ENCODE results near the gene MAU2. TPM values are rescaled to one million over a fixed set of nuclear protein-coding genes. Genes with fewer than 3 reads are reported as not detected.

Gene MAU2
- total and polyA plus RNA-seq, 10 of the 15 experiments (the other 5 are each of a cell fraction or from before 2014, with no cell fraction given): 1.8 to 47.2 (median 22.1) TPM

DNA sequence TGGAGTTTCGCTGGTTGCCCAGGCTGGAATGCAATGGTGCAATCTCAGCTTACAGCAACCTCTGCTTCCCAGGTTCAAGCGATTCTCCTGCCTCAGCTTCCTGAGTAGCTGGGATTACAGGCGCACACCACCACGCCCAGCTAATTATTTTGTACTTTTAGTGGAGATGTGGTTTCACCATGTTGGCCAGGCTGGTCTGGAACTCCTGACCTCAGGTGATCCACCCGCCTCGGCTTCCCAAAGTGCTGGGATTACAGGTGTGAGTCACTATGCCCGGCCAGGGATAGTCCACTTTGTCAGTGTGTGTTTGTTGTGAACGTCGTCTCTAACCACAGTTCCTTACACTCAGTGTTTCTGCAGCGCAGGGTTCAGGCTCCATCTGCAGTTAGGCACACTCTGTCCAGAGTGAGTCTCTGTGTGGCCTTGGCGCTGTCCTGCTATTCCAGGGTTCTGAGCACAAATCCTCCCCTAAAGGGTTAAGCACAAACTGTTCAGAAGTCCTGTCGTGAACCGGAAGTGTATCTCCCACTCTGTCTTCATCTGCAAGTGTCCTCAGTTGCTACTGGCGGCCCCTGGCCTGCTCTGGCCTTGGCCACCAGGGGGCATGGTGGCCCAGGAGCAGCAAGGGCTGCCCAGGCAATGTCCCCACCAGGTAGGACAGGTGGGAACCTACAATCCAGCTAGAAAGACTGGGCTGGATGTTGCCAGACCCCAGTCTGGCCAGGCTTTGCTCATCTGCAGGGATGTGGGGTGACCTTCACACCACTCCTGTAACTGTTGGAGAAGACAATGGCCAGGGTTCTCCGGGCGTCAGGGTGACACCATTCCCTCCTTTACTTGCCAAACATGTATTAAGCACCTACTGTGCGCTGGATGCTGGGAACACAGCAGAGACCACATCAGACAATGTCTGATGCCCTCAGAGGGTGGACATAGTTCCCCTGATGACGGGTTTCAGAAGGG, 46.1 kb downstream of the MAU2 start (continued):
- TF ChIP-seq, protein P1, sequence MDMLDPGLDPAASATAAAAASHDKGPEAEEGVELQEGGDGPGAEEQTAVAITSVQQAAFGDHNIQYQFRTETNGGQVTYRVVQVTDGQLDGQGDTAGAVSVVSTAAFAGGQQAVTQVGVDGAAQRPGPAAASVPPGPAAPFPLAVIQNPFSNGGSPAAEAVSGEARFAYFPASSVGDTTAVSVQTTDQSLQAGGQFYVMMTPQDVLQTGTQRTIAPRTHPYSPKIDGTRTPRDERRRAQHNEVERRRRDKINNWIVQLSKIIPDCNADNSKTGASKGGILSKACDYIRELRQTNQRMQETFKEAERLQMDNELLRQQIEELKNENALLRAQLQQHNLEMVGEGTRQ (IDR thresholded peaks at IDR 0.05; ENCODE audit: borderline replicate concordance, low read depth, low read length): no peak
- TF ChIP-seq KDM1A (IDR thresholded peaks at IDR 0.05; ENCODE audit: borderline replicate concordance): no peak
- TF ChIP-seq, protein P2, sequence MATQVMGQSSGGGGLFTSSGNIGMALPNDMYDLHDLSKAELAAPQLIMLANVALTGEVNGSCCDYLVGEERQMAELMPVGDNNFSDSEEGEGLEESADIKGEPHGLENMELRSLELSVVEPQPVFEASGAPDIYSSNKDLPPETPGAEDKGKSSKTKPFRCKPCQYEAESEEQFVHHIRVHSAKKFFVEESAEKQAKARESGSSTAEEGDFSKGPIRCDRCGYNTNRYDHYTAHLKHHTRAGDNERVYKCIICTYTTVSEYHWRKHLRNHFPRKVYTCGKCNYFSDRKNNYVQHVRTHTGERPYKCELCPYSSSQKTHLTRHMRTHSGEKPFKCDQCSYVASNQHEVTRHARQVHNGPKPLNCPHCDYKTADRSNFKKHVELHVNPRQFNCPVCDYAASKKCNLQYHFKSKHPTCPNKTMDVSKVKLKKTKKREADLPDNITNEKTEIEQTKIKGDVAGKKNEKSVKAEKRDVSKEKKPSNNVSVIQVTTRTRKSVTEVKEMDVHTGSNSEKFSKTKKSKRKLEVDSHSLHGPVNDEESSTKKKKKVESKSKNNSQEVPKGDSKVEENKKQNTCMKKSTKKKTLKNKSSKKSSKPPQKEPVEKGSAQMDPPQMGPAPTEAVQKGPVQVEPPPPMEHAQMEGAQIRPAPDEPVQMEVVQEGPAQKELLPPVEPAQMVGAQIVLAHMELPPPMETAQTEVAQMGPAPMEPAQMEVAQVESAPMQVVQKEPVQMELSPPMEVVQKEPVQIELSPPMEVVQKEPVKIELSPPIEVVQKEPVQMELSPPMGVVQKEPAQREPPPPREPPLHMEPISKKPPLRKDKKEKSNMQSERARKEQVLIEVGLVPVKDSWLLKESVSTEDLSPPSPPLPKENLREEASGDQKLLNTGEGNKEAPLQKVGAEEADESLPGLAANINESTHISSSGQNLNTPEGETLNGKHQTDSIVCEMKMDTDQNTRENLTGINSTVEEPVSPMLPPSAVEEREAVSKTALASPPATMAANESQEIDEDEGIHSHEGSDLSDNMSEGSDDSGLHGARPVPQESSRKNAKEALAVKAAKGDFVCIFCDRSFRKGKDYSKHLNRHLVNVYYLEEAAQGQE (IDR thresholded peaks at IDR 0.05; ENCODE audit: low read depth, low read length): no peak
- no peak for TF ChIP-seq NR2C2 (IDR thresholded peaks at IDR 0.05; ENCODE audit: borderline replicate concordance, control insufficient read depth, insufficient read length, low read depth)
- no peak for TF ChIP-seq NRF1 (conservative IDR thresholded peaks at IDR 0.05; ENCODE audit: low read depth, low read length)
- TF ChIP-seq CEBPB (IDR thresholded peaks at IDR 0.05; ENCODE audit: borderline replicate concordance in 1 of 2, low read depth in 2 of 2, low read length in 2 of 2): no peak
- no peak for TF ChIP-seq PAX5 (IDR thresholded peaks at IDR 0.05; ENCODE audit: borderline replicate concordance, low read depth, low read length)
- TF ChIP-seq MXI1 (IDR thresholded peaks at IDR 0.05; ENCODE audit: low read depth, low read length): no peak
- no peak for TF ChIP-seq TARDBP (IDR thresholded peaks at IDR 0.05; ENCODE audit: borderline replicate concordance)
- TF ChIP-seq, protein P3, sequence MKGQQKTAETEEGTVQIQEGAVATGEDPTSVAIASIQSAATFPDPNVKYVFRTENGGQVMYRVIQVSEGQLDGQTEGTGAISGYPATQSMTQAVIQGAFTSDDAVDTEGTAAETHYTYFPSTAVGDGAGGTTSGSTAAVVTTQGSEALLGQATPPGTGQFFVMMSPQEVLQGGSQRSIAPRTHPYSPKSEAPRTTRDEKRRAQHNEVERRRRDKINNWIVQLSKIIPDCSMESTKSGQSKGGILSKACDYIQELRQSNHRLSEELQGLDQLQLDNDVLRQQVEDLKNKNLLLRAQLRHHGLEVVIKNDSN (IDR thresholded peaks at IDR 0.05; ENCODE audit: borderline replicate concordance, extremely low read length, insufficient read depth, low read depth, low read length): no peak
- TF ChIP-seq, protein P4, sequence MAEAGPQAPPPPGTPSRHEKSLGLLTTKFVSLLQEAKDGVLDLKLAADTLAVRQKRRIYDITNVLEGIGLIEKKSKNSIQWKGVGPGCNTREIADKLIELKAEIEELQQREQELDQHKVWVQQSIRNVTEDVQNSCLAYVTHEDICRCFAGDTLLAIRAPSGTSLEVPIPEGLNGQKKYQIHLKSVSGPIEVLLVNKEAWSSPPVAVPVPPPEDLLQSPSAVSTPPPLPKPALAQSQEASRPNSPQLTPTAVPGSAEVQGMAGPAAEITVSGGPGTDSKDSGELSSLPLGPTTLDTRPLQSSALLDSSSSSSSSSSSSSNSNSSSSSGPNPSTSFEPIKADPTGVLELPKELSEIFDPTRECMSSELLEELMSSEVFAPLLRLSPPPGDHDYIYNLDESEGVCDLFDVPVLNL (IDR thresholded peaks at IDR 0.05; ENCODE audit: low read depth, low read length): no peak
- no peak for TF ChIP-seq TCF12 (IDR thresholded peaks at IDR 0.05; ENCODE audit: low read depth, low read length)
- TF ChIP-seq HCFC1 (IDR thresholded peaks at IDR 0.05; ENCODE audit: low read length): peak; percentile 24; the same call in 1 of the 2 replicates
- TF ChIP-seq POLR2AphosphoS5 (IDR thresholded peaks at IDR 0.05; ENCODE audit: low read length): no peak
- TF ChIP-seq, protein P5, sequence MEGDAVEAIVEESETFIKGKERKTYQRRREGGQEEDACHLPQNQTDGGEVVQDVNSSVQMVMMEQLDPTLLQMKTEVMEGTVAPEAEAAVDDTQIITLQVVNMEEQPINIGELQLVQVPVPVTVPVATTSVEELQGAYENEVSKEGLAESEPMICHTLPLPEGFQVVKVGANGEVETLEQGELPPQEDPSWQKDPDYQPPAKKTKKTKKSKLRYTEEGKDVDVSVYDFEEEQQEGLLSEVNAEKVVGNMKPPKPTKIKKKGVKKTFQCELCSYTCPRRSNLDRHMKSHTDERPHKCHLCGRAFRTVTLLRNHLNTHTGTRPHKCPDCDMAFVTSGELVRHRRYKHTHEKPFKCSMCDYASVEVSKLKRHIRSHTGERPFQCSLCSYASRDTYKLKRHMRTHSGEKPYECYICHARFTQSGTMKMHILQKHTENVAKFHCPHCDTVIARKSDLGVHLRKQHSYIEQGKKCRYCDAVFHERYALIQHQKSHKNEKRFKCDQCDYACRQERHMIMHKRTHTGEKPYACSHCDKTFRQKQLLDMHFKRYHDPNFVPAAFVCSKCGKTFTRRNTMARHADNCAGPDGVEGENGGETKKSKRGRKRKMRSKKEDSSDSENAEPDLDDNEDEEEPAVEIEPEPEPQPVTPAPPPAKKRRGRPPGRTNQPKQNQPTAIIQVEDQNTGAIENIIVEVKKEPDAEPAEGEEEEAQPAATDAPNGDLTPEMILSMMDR (IDR thresholded peaks at IDR 0.05 in 2 of 3, conservative IDR thresholded peaks at IDR 0.05 in 1 of 3; ENCODE audit: control insufficient read depth in 2 of 3, extremely low read depth in 1 of 3, insufficient read depth in 1 of 3, low read depth in 3 of 3, low read length in 3 of 3): peak; percentile 94 to 99 (median 96)
- no peak for TF ChIP-seq ZBED1 (IDR thresholded peaks at IDR 0.05; ENCODE audit: borderline replicate concordance)
- TF ChIP-seq, protein P6, sequence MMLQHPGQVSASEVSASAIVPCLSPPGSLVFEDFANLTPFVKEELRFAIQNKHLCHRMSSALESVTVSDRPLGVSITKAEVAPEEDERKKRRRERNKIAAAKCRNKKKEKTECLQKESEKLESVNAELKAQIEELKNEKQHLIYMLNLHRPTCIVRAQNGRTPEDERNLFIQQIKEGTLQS (IDR thresholded peaks at IDR 0.05; ENCODE audit: borderline replicate concordance, extremely low read depth, low read depth, low read length): no peak
- TF ChIP-seq NFIC (IDR thresholded peaks at IDR 0.05; ENCODE audit: low read depth, low read length): no peak
- TF ChIP-seq ZSCAN29 (IDR thresholded peaks at IDR 0.05): no peak
- TF ChIP-seq MEF2B (IDR thresholded peaks at IDR 0.05; ENCODE audit: partially characterized antibody, poor library complexity, severe bottlenecking): no peak
